ENCODE results near the gene FAM222A. TPM values are rescaled to one million over a fixed set of nuclear protein-coding genes. Genes with fewer than 3 reads are reported as not detected.
A peak's percentile ranks its signal among the peaks of the same experiment; 100 is the strongest.

Gene FAM222A
- total RNA-seq, 1 experiment from 2014 or later, result 1.6 TPM

- ChIA-PET POLR2A (no interaction called here), CTCF (interaction anchor here (1.3 to 3.0 kb wide), 2 partner anchors 12 to 135 kb away, joined by 4 to 28 read pairs; no protein-coding TSS in a partner anchor)
- DNase-seq (ENCODE audit: low spot score) (peak; percentile 6), ATAC-seq (no peak)
- H3K27ac Mint-ChIP-seq, result no peak overlapping the region
- H3K36me3 Mint-ChIP-seq, result no peaks in the 10 kb centered on the region
- H3K4me1 Mint-ChIP-seq, result peaks cover 27% of the 10 kb centered on the region
- no peak overlapping the region for H3K4me3 Mint-ChIP-seq
- no peaks in the 10 kb centered on the region; the same call in 1 of the 2 replicates for H3K27me3 Mint-ChIP-seq (ENCODE audit: low read depth)
- no peaks in the 10 kb centered on the region for H3K9me3 Mint-ChIP-seq
- TF ChIP-seq FOXJ3 (CRISPR knock-in tag; IDR thresholded peaks at IDR 0.05; ENCODE audit: borderline replicate concordance) (no peak), CREM (CRISPR knock-in tag; IDR thresholded peaks at IDR 0.05) (no peak), ZNF425 (CRISPR knock-in tag; conservative IDR thresholded peaks at IDR 0.05) (no peak), STAT6 (CRISPR knock-in tag; conservative IDR thresholded peaks at IDR 0.05; ENCODE audit: low read depth) (no peak), GTF2I (CRISPR knock-in tag; conservative IDR thresholded peaks at IDR 0.05) (no peak), ZBTB21 (CRISPR knock-in tag; IDR thresholded peaks at IDR 0.05; ENCODE audit: borderline replicate concordance) (no peak), ZNF232 (CRISPR knock-in tag; IDR thresholded peaks at IDR 0.05) (no peak), MXD4 (CRISPR knock-in tag; IDR thresholded peaks at IDR 0.05; ENCODE audit: borderline replicate concordance) (no peak), NFE2L1 (CRISPR knock-in tag; IDR thresholded peaks at IDR 0.05) (no peak), ATF3 (CRISPR knock-in tag; conservative IDR thresholded peaks at IDR 0.05) (no peak), ZBTB43 (CRISPR knock-in tag; IDR thresholded peaks at IDR 0.05) (no peak), CDX4 (CRISPR knock-in tag; IDR thresholded peaks at IDR 0.05; ENCODE audit: borderline replicate concordance) (no peak), NFYB (CRISPR knock-in tag; conservative IDR thresholded peaks at IDR 0.05; ENCODE audit: low read depth) (no peak), IRF1 (CRISPR knock-in tag; IDR thresholded peaks at IDR 0.05) (no peak), ATF2 (CRISPR knock-in tag; IDR thresholded peaks at IDR 0.05; ENCODE audit: borderline replicate concordance, low read depth) (no peak), USF2 (CRISPR knock-in tag; IDR thresholded peaks at IDR 0.05) (no peak)
Observed at GRCh38 chr12:109732321-109733305, 19.0 kb downstream of the FAM222A start.

Measured in WTC11 (cell line).